Measurements from ENCODE around the gene AKAP14. TPM values are rescaled to one million over a fixed set of nuclear protein-coding genes. Genes with fewer than 3 reads are reported as not detected.
"Not testable (repeated sequence)": the region's sequence is repeated elsewhere in the genome, so short reads cannot be mapped to it uniquely, and the experiment has no call there.

AKAP14 gene
- total RNA-seq, 1 donor from 2014 or later: not detected

DNA sequence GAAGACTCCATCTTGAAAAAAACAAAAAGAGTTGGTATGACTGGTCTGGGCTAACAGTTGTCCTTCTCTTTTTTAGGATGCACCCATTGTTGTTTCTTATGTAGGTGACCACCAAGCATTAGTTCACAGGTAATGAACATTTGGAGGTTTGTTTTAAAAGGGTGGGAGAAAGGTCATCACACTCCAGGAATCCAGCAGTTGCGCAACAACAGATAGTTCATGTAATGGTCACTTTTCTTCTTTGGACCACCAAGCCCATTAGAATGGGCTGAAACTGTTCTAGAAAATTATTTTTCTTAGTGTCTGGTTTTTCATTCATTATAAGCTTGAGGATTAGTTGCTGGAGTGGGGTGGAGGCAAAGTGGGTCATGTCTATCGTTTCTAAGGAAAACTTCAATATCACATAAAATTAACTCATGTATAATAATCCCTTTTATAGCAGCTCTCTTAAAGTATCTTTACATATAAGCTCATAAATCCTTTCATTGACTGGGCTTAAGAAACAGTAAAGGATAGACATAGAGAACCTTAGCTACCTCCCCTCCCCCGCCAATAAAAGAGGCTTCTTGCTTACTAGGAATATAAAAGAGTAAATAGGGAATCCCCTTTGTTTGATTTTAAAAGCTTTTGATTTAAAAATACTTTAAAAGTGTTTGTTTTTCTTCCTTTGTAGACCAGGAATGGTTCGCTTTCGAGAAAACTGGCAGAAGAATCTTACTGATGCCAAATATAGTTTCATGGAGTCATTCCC, 24.3 kb downstream of the AKAP14 start:
- no peak for DNase-seq (ENCODE audit: low read depth in 2 of 2)

DNA sequence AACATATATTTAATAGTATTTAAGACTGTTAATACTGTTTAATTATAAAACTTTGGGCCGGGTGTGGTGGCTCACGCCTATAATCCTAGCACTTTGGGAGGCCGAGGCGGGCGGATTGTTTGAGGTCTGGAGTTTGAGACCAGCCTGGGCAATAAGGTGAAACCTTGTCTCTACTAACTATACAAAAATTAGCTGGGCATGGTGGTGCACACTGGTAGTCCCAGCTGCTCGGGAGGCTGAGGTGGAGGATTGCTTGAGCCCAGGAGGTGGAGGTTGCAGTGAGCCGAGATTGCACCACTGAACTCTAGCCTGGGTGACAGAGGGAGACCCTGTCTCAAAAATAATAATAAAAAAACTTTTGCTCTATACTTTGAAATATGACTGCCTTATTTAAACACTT, 26.7 kb downstream of the AKAP14 start:
- not testable (repeated sequence) for DNase-seq (ENCODE audit: low read depth in 2 of 2)

DNA sequence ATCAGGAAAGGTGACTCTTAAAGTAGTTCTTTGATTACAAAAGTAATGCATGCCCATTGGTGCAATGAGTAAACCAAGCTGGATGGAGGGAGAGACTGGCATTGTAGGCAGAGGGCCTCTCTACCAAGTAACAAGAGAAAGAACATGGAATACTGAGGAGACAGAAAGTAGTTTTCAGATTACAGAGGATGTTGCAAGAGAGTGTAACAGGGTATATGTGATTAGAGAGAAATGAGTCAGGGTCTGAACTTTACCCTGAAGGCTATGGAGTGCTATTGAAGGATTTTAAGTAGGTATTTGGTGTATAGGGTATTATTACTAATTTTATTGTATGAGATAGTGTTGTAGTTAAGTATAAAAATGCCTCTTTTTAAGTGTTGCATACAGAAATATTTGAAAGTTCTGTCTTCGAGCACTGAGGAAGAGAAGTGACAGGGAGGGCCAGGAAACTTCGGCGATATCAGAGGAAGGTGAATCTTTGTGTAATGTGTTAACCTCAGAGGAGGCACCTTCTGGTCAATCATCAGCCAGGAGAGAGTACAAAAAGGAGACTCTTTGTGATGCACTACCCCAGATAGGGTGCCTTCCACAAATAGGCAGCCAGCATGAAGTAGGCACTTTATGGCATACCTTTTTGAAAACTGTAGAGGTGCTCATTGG, 39.7 kb downstream of the AKAP14 start:
- DNase-seq (ENCODE audit: low read depth in 2 of 2): no peak

DNA sequence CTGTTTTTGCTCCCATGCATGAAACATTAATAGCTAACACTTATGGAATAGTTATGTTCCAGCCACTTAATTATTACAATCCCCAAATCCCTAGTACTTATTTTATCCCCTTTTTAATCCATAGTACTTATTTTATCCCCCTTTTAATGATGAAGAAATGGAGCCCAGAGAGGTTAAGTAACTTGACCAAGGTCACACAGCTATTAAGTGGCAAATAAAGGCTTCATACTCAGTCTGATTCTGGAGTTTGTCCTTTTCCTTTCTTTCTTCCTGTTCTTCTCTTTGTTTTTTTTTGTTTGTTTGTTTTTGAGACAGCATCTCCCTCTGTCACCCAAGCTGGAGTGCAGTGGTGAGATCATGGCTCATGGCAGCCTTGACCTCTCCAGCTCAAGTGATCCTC, 45.6 kb downstream of the AKAP14 start:
- no peak for DNase-seq (ENCODE audit: low read depth in 2 of 2)

DNA sequence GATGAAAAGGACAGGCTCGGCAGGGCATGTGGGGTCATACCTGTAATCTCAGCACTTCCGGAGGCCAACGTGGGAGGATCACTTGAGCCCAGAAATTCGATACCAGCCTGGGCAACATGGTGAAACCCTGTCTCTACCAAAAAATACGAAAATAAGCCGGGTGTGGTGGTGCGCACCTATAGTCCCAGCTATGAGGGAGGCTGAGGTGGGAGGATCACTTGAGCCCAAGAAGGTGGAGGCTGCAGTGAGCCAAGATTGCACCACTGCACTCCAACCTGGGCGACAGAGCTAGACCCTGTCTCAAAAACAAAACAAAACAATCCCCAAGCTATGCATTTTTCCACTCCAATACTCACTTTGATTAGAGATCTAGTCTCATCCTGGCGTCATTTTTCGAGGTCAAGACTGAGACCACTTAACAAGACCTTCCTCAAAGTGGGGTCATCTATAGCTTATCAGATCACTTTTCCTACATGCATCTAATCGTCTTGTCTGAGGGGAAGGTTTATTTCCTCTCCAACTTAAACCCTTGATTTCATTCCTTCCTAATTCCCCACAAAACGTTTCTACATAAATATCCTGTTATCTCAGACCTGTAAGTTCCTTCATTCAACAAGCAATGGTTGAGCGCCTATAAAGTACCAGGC, 46.6 kb downstream of the AKAP14 start:
- no peak for DNase-seq (ENCODE audit: low read depth in 2 of 2)

DNA sequence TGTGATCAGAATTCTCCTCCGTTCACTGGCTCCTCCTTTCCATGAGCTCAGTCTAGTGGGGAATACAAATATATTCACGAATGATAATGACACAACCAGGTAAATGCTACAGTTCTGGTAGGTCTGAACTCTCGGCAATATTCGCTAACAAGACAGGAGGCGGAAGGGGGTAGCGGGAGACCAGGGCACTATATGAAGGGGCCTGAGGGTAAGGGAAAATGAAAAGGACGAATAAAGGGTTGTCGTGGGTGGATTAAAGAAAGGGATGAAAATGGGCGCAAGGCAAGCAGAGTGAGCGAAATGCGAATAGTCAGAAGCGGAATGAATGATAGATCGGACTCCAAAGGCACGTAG, 47.1 kb downstream of the AKAP14 start:
- no peak for DNase-seq (ENCODE audit: low read depth in 2 of 2)

DNA sequence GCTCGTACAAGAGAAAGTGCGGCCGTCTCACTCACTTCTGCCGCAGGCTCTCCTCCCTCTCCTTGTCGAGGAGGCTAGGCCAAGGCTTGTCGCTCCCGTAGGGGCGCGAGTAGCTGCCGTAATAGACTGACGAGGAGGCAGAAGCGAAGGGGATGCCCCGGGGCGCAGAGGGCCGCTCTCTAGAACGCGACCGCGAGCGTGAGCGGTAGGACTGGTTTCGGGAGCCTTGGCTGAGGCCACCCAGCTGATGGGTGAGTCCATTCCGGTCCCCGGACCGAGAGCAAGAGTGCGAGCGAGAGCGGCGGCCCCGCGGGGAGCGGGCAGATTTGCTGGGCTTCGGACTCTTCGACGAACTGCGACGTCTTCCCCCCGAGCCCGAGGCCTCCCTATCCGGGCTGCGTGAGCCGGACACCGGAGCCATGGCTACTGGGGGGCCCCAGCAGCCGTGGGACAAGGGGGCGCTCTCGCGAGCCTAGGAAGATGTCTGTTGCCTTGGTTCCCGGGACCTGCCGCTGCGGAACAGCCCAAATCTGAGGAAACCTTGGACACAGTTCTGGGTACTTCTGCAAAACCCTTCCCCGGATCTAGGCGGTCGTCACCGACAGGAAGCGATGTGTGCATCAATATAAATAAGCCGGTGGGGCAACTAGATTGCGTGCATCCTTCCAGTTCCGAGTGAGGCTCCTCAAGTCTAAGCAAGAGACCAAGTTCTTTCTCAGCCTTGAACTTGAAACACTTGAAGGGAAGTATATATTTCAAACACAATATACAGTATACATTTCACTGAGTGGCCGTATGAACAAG, 47.7 kb downstream of the AKAP14 start, which contains the start of gene NKAP:
NKAP (minus strand) TSS at position 567 of the 804 bp plus-strand sequence; CDS start at position 421, 146 bp downstream.
- peak; percentile 86 to 92 for DNase-seq (ENCODE audit: low read depth in 2 of 2)

DNA sequence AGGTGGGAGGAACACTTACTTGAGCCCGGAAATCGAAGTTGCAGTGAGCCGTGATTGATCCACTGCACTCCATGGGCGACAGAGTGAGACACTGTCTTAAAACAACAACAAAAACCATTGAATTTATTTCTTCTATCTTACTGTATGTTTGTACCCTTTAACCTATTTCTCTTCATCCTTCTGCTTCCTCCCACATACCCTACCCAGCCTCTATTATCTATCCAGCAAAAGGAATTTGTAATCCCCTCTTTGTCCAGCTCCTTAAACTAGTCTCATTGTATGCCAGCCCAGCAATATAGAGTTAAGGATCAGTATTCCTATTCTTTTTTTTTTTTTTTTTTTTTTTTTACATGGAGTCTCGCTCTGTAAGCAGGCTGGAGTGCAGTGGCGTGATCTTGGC, 49.8 kb downstream of the AKAP14 start:
- DNase-seq (ENCODE audit: low read depth in 2 of 2): no peak

DNA sequence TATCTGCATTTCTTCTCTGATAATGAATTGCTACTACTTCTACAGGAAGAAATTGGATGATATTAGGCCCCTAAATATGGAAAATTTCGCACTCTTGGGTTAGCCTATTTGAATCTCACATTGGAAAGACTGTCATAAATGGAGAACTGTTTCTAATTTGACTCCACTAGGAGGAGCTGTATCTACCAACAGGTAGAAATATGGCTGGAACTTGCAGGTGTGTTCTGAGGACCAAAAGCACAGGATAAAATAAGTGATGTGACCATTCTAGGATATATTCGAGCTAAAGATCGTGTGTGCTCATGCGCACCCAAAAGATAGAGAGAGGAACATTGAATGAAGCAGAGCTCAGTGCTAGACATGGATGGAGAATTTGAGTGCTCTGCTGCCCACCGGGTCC, 52.7 kb downstream of the AKAP14 start:
- DNase-seq (ENCODE audit: low read depth in 2 of 2): no peak

DNA sequence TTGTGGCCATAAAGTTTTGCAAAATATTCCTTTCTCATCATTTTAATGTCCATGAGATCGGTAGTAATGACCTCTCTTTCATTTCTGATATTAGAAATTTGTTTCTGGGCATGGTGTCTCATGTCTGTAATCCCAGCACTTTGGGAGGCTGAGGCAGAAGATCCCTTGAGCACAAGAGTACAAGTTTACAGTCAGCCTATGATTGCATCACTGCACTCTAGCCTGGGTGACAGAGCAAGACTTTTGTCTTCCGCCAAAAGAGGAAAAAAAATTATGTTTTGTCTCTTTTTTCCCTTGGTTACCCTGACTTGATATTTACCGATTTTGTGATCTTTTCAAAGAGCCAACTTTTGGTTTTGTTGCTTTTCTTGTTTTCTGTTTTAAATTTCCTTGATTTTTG, 58.7 kb downstream of the AKAP14 start:
- DNase-seq (ENCODE audit: low read depth in 2 of 2): no peak

DNA sequence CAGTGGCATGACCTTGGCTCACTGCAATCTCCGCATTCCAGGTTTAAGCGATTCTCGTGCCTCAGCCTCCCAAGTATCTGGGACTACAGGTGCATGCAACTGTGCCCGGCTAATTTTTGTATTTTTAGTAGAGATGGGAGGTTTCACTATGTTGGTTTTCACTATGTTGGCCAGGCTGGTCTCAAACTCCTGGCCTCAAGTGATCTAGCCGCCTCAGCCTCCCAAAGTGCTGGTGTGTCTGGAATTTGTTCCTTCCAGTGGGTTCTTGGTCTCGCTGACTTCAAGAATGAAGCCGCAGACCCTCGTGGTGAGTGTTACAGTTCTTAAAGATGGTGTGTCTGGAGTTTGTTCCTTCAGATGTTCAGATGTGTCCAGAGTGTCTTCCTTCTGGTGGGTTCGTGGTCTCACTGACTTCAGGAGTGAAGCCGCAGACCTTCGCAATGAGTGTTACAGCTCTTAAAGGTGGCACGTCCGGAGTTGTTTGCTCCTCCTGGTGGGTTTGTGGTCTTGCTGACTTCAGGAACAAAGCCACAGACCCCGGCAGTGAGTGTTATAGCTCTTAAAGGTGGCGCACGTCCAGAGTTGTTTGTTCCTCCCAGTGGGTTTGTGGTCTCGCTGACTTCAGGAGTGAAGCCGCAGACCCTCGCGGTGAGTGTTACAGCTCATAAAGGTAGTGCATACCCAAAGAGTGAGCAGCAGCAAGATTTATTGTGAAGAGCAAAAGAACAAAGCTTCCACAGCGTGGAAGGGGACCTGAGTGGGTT, 60.3 kb downstream of the AKAP14 start:
- not testable (repeated sequence) for DNase-seq (ENCODE audit: low read depth in 2 of 2)

DNA sequence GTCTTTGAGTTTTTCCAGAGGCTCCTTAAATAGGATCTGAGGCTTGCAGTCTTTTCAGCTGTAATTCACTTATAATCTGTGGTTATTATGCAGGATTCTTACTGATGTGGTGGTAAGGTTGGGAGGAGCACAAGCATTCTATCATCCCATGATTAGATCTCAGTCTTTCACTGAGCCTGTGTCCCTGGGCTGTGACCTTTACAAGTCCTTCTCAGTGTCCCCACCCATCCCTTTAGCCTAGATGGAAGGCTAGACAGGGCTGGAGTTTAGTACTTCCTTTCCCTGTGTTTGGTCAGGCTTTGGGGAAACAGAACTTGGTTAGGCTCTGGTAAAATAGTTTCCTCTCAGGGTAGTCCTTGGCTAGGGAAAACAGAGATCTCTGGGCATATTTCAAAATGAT, 64.9 kb downstream of the AKAP14 start:
- no peak for DNase-seq (ENCODE audit: low read depth in 2 of 2)

DNA sequence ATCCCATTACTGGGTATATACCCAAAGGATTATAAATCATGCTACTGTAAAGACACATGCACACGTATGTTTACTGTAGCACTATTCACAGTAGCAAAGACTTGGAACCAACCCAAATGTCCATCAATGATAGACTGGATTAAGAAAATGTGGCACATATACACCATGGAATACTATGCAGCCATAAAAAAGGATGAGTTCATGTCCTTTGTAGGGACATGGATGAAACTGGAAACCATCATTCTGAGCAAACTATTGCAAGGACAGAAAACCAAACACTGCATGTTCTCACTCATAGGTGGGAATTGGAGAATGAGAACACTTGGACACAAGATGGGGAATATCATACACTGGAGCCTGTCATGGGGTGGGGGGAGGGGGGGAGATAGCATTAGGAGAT, 71.1 kb downstream of the AKAP14 start:
- DNase-seq (ENCODE audit: low read depth in 2 of 2): not testable (repeated sequence)

Other genes with a start within 250 kb of the AKAP14 start
- gene SEPTIN6, start 202.7 kb upstream of the AKAP14 start, total RNA-seq: 15.1 and 32.9 TPM in 2 replicates
- gene SOWAHD, start 137.3 kb upstream of the AKAP14 start, total RNA-seq: not detected in 2 replicates
- gene RPL39, start 104.3 kb upstream of the AKAP14 start, total RNA-seq: 2,075 and 2,198 TPM in 2 replicates
- gene UPF3B, start 42.9 kb upstream of the AKAP14 start, total RNA-seq: 1.7 and 1.8 TPM in 2 replicates
- gene RNF113A, start 24.2 kb upstream of the AKAP14 start, total RNA-seq: 12.8 and 15.2 TPM in 2 replicates
- 74.3 and 128 TPM in 2 replicates for gene NDUFA1, start 24.1 kb upstream of the AKAP14 start, total RNA-seq
- gene NKAP, start 47.9 kb downstream of the AKAP14 start, total RNA-seq: 2.4 and 2.8 TPM in 2 replicates
- not detected in 2 replicates for gene RHOXF2B, start 181.8 kb downstream of the AKAP14 start, total RNA-seq
- gene RHOXF1, start 220.0 kb downstream of the AKAP14 start, total RNA-seq: not detected in 2 replicates